Loucy (cell line): ENCODE data around the gene JADE2.

Source experiments
- H2AFZ ChIP-seq: fragments of 200-600 bp; sonication (generic); 2 replicates; pipeline ENCODE4 v1.6.0; 2016; ENCODE audit warnings: antibody characterized with exemption, mild to moderate bottlenecking, low read length, moderate library complexity
- H3F3A ChIP-seq: fragments of 200-600 bp; 2 replicates; pipeline ENCODE4 v1.6.0; 2016; ENCODE audit warnings: antibody characterized with exemption, low read depth, mild to moderate bottlenecking
- H3K27me3 ChIP-seq: fragments of 200-600 bp; sonication (generic); 2 replicates; pipeline ENCODE4 v1.6.1; 2014; ENCODE audit warnings: low read length, mild to moderate bottlenecking; ENCODE audit not compliant: insufficient read depth, poor library complexity, severe bottlenecking
- H3K36me3 ChIP-seq: fragments of 200-600 bp; sonication (generic); 2 replicates; pipeline ENCODE4 v1.6.1; 2016; ENCODE audit warnings: low read length; ENCODE audit not compliant: insufficient read depth
- H3K4me1 ChIP-seq: fragments of 200-600 bp; sonication (generic); 2 replicates; pipeline ENCODE4 v1.5.1; 2014; ENCODE audit warnings: low read length, mild to moderate bottlenecking; ENCODE audit not compliant: insufficient read depth, poor library complexity, severe bottlenecking
- H3K4me2 ChIP-seq: fragments of 200-600 bp; sonication (generic); 2 replicates; pipeline ENCODE4 v1.6.0; 2014; ENCODE audit warnings: antibody characterized with exemption, low read length, low read depth, mild to moderate bottlenecking; ENCODE audit not compliant: poor library complexity, severe bottlenecking
- H3K4me3 ChIP-seq: fragments of 200-600 bp; sonication (generic); 2 replicates; pipeline ENCODE4 v1.5.1; 2014; ENCODE audit warnings: low read length, mild to moderate bottlenecking, mixed read lengths; ENCODE audit not compliant: poor library complexity, severe bottlenecking
- H3K79me2 ChIP-seq: fragments of 200-600 bp; sonication (generic); 2 replicates; pipeline ENCODE4 v1.6.1; 2014; ENCODE audit warnings: low read length; ENCODE audit not compliant: insufficient read depth
- H3K9ac ChIP-seq: fragments of 200-600 bp; sonication (generic); 2 replicates; pipeline ENCODE4 v1.6.0; 2014; ENCODE audit warnings: mild to moderate bottlenecking, low read depth, low read length, moderate library complexity; ENCODE audit not compliant: poor library complexity, severe bottlenecking
- H3K9me2 ChIP-seq: fragments of 200-600 bp; sonication (generic); replicated peaks from 2 replicates; pipeline ENCODE4 v1.6.1; 2016; ENCODE audit warnings: low read depth, low read length, mixed read lengths
- H3K9me3 ChIP-seq: fragments of 200-600 bp; sonication (generic); 2 replicates; pipeline ENCODE4 v1.6.1; 2014; ENCODE audit warnings: mild to moderate bottlenecking, antibody characterized with exemption, low read length, low read depth; ENCODE audit not compliant: insufficient read depth
- H4K20me1 ChIP-seq: fragments of 200-600 bp; sonication (generic); 2 replicates; pipeline ENCODE4 v1.6.0; 2014; ENCODE audit warnings: antibody characterized with exemption, low read length, mild to moderate bottlenecking; ENCODE audit not compliant: insufficient read depth, poor library complexity, severe bottlenecking
- EZH2phosphoT487 ChIP-seq: fragments of 200-600 bp; IDR thresholded peaks from 2 replicates; pipeline ENCODE4 v1.6.1; 2018; ENCODE audit warnings: antibody characterized with exemption, mild to moderate bottlenecking, moderate library complexity, borderline replicate concordance
- TF ChIP-seq, protein P1 (sequence below): fragments of 200-600 bp; sonication (generic); conservative IDR thresholded peaks from 2 replicates; pipeline ENCODE4 v1.5.1; 2014; ENCODE audit warnings: mild to moderate bottlenecking, antibody characterized with exemption, low read length

The JADE2 gene

DNA sequence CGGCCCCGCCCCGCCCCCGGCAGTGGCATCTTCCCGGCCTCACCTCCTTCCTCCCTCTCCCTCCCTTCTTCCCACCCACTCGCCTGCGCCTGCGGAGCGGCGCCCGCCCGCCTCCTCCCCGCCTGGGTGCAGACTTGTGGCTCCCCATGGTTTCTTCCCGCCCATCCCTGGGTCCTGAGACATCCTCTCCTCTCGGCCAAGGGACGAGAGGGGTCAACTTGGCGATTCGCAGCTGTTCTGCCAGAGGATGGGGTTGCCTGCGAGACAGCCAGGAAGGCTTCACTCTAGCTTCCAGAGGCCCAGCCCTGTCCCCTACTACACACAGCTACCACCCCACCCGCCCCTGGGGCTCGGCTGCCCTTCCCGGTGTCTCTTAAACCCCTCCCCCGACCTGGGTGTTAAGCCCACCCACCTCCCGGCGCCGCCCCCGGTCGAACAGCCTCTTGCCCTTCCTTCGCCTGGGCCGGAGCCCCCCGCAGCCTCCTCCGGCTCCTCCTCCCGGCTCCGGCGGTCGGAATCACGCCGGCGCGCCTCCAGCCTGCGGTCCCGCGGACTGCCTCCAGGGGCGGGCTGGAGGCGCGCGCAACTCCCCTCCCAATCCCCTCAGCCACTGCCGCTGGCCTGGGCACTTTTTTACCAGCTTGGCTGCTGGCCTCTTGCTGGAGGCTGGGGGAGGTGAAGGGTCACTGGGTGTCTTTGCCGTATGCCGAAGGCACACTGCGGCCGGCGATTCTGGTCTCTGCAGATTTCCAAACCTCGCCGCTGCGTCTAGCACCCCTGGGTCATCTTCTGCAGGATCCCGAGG lies 1.9 kb downstream of the JADE2 start:
- Histone ChIP-seq H3K27me3 (no peaks in the 10 kb centered on the region), H3K4me1 (peaks cover 27% of the 10 kb centered on the region), H3K4me3 (peak overlapping the region; percentile 83), H3K9me2 (no peaks in the 10 kb centered on the region), H4K20me1 (peaks cover 3% of the 10 kb centered on the region), H3K9me3 (no peaks in the 10 kb centered on the region), H3F3A (no peaks in the 10 kb centered on the region), H3K4me2 (peak overlapping the region; percentile 89), H3K36me3 (no peaks in the 10 kb centered on the region), H3K79me2 (peaks cover 51% of the 10 kb centered on the region), H2AFZ (peak overlapping the region; percentile 57; the same call in 1 of the 2 replicates), H3K9ac (peak overlapping the region; percentile 96)
- TF ChIP-seq, protein P1, sequence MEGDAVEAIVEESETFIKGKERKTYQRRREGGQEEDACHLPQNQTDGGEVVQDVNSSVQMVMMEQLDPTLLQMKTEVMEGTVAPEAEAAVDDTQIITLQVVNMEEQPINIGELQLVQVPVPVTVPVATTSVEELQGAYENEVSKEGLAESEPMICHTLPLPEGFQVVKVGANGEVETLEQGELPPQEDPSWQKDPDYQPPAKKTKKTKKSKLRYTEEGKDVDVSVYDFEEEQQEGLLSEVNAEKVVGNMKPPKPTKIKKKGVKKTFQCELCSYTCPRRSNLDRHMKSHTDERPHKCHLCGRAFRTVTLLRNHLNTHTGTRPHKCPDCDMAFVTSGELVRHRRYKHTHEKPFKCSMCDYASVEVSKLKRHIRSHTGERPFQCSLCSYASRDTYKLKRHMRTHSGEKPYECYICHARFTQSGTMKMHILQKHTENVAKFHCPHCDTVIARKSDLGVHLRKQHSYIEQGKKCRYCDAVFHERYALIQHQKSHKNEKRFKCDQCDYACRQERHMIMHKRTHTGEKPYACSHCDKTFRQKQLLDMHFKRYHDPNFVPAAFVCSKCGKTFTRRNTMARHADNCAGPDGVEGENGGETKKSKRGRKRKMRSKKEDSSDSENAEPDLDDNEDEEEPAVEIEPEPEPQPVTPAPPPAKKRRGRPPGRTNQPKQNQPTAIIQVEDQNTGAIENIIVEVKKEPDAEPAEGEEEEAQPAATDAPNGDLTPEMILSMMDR, result peak; percentile 55
- TF ChIP-seq EZH2phosphoT487, result no peak

DNA sequence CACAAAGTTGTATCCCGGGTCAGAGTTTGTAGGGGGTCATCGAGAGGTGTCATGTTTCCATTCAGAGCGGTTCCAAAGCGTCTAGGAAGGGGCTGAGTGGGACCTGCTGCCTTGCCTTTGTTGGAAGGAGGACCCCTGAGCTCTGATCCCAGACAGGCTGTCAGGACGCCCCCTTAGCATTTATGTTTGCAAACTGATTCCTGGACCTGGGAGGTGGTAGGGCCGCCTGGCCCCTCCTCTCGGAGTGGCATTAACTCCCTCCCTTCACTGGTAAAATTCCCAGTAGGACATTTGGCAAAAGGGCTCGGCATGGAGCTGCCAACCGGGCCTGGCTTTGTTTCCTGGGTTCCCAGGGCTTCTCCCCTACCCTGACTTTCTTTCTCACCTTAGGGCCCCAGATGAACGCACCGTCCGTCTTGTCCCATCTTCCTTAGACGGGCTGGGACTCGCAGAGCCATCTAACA lies 2.5 kb downstream of the JADE2 start:
- peaks cover 34% of the 10 kb centered on the region for H3K4me1 ChIP-seq
- no peaks in the 10 kb centered on the region for H3F3A ChIP-seq
- H3K27me3 ChIP-seq, result no peaks in the 10 kb centered on the region
- H3K9ac ChIP-seq, result peak overlapping the region; percentile 96
- no peaks in the 10 kb centered on the region for H3K9me2 ChIP-seq
- H4K20me1 ChIP-seq, result peaks cover 3% of the 10 kb centered on the region
- no peak overlapping the region for H2AFZ ChIP-seq
- peak overlapping the region; percentile 89 for H3K4me2 ChIP-seq
- H3K79me2 ChIP-seq, result peaks cover 57% of the 10 kb centered on the region
- peak overlapping the region; percentile 83 for H3K4me3 ChIP-seq
- TF ChIP-seq, protein P1, result no peak
- no peak for TF ChIP-seq EZH2phosphoT487
- H3K36me3 ChIP-seq, result no peaks in the 10 kb centered on the region
- H3K9me3 ChIP-seq, result no peaks in the 10 kb centered on the region

DNA sequence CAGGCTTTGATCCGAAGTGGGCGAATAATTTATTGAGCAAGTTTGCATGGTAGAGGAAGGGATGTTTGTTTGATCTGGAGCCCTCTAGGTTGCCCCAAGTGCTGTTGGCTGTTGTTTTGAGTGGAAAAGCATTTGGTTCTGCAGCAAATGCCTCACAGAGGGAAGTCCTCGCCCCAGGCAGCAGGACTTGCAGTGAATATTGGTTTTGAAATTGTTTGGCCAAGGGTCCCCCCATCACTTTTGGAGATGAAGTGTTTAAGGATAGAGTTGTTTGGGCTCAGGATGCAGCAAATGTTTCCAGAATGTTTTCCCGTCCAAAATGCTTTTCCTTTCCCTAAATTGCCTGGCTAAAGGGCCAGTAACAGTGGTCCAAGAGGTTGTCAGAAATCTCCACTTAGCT lies 3.1 kb downstream of the JADE2 start:
- Histone ChIP-seq H3K4me2 (peak overlapping the region; percentile 89), H3K36me3 (no peaks in the 10 kb centered on the region), H3K9me3 (no peaks in the 10 kb centered on the region), H4K20me1 (peaks cover 3% of the 10 kb centered on the region), H3K27me3 (no peaks in the 10 kb centered on the region), H3K9me2 (no peaks in the 10 kb centered on the region), H3K9ac (peak overlapping the region; percentile 96), H3K4me1 (peaks cover 32% of the 10 kb centered on the region), H3K79me2 (peaks cover 63% of the 10 kb centered on the region), H2AFZ (no peak overlapping the region), H3K4me3 (peak overlapping the region; percentile 83), H3F3A (no peaks in the 10 kb centered on the region)
- TF ChIP-seq, protein P1, result no peak
- TF ChIP-seq EZH2phosphoT487, result no peak
